SK-N-SH (cell line): ENCODE results near the gene COL2A1. TPM values are rescaled to one million over a fixed set of nuclear protein-coding genes. Genes with fewer than 3 reads are reported as not detected.

Experiments
- CTCF ChIA-PET: fragments of 300-600, 350-600 bp; formaldehyde crosslinking; extraction: SDS; loops from one replicate; lab custom pipeline; 2021; lab: Yijun Ruan, JAX
- POLR2A ChIA-PET: fragments of 350-600 bp; sonication (Branson Sonifier 250); formaldehyde crosslinking; extraction: SDS; loops from one replicate; lab custom pipeline; 2020; ENCODE audit warnings: antibody characterized with exemption, inconsistent platforms; lab: Yijun Ruan, JAX
- DNase-seq: peaks from one replicate; pipeline ENCODE4 v3.0.0; 2012
- H2AFZ ChIP-seq: fragments of 200-600 bp; sonication (generic); 2 replicates; pipeline ENCODE4 v1.8.1; 2016; ENCODE audit warnings: antibody characterized with exemption, mild to moderate bottlenecking, low read depth
- H3F3A ChIP-seq: fragments of 200-600 bp; sonication (generic); replicated peaks from 2 replicates; pipeline ENCODE3; 2016; ENCODE audit warnings: antibody characterized with exemption, mild to moderate bottlenecking; ENCODE audit not compliant: insufficient read depth
- H3K27ac ChIP-seq, 2 experiments: fragments of 200-500 bp in 1 of 2; fragments of 200-600 bp in 1 of 2; sonication (Bioruptor generic) in 1 of 2; sonication (generic), shearing (Covaris generic) in 1 of 2; 2 replicates each; pipeline versions ENCODE4 v1.5.1 to v1.6.1; 2014 to 2016; ENCODE audit warnings: low read depth in 2 of 2, inconsistent platforms in 1 of 2, low read length in 1 of 2, mild to moderate bottlenecking in 1 of 2, mixed read lengths in 1 of 2
- H3K27me3 ChIP-seq: fragments of 200-600 bp; sonication (generic), shearing (Covaris generic); 2 replicates; pipeline ENCODE4 v1.6.1; 2016; ENCODE audit warnings: mixed run types; ENCODE audit not compliant: insufficient read depth
- H3K36me3 ChIP-seq, 2 experiments: fragments of 200-500 bp in 1 of 2; fragments of 200-600 bp in 1 of 2; sonication (Bioruptor generic) in 1 of 2; sonication (generic) in 1 of 2; replicated peaks in 1 of 2; 2 replicates each; pipeline versions ENCODE3 to v1.5.1; 2014 to 2016; ENCODE audit warnings: low read length in 1 of 2, mild to moderate bottlenecking in 1 of 2; ENCODE audit not compliant: insufficient read depth in 2 of 2, control insufficient read depth in 1 of 2
- H3K4me1 ChIP-seq, 2 experiments: fragments of 200-500 bp in 1 of 2; fragments of 200-600 bp in 1 of 2; sonication (Bioruptor generic) in 1 of 2; sonication (generic), shearing (Covaris generic) in 1 of 2; 2 replicates each; pipeline versions ENCODE4 v1.5.1 to v1.6.1; 2014 to 2016; ENCODE audit warnings: low read depth in 1 of 2, low read length in 1 of 2, mixed run types in 1 of 2; ENCODE audit not compliant: insufficient read depth in 2 of 2, control insufficient read depth in 1 of 2
- H3K4me2 ChIP-seq: fragments of 200-600 bp; sonication (generic), shearing (Covaris generic); 2 replicates; pipeline ENCODE4 v1.6.1; 2017; ENCODE audit warnings: mixed run types
- H3K4me3 ChIP-seq, 2 experiments: fragments of 200-500 bp in 1 of 2; fragments of 200-600 bp in 1 of 2; sonication (Bioruptor generic) in 1 of 2; sonication (generic), shearing (Covaris generic) in 1 of 2; 2 replicates each; pipeline versions ENCODE4 v1.5.1 to v1.8.1; 2014 to 2016; ENCODE audit warnings: low read depth in 2 of 2, inconsistent platforms in 1 of 2, low read length in 1 of 2, mild to moderate bottlenecking in 1 of 2, mixed read lengths in 1 of 2, moderate library complexity in 1 of 2
- H3K79me2 ChIP-seq: fragments of 200-600 bp; sonication (generic); 2 replicates; pipeline ENCODE4 v1.8.1; 2017; ENCODE audit warnings: mild to moderate bottlenecking; ENCODE audit not compliant: insufficient read depth
- H3K9ac ChIP-seq: fragments of 200-600 bp; sonication (generic); 2 replicates; pipeline ENCODE4 v1.6.1; 2017; ENCODE audit warnings: mixed run types
- H3K9me2 ChIP-seq: fragments of 200-600 bp; sonication (generic); 2 replicates; pipeline ENCODE4 v1.6.1; 2017; ENCODE audit warnings: mixed run types
- H3K9me3 ChIP-seq: fragments of 200-600 bp; sonication (generic); 2 replicates; pipeline ENCODE4 v1.6.1; 2017; ENCODE audit warnings: mixed run types, mild to moderate bottlenecking, moderate library complexity
- H4K20me1 ChIP-seq: fragments of 200-600 bp; sonication (generic); 2 replicates; pipeline ENCODE4 v1.6.1; 2017; ENCODE audit warnings: mild to moderate bottlenecking, mixed run types; ENCODE audit not compliant: insufficient read depth
- CTCF ChIP-seq: fragments of 200-600 bp; sonication (generic); IDR thresholded peaks from 2 replicates; pipeline ENCODE4 v1.6.1; 2017; ENCODE audit warnings: antibody characterized with exemption, mild to moderate bottlenecking, moderate library complexity
- ELF1 ChIP-seq: IDR thresholded peaks from 2 replicates; pipeline ENCODE4 v1.4.0; 2012
- EZH2phosphoT487 ChIP-seq: fragments of 200-600 bp; sonication (generic); IDR thresholded peaks from 2 replicates; pipeline ENCODE4 v1.6.1; 2017; ENCODE audit warnings: low read depth, mixed run types, mild to moderate bottlenecking, antibody characterized with exemption, moderate library complexity, borderline replicate concordance
- FOSL2 ChIP-seq: IDR thresholded peaks from 2 replicates; pipeline ENCODE4 v1.4.0; 2012; ENCODE audit warnings: low read depth, mild to moderate bottlenecking, moderate library complexity, borderline replicate concordance
- FOXJ3 ChIP-seq: sonication (generic); formaldehyde crosslinking; IDR thresholded peaks from 2 replicates; pipeline ENCODE4 v1.5.1; 2020; ENCODE audit warnings: mild to moderate bottlenecking, missing genetic modification reagents
- GABPA ChIP-seq: IDR thresholded peaks from 2 replicates; pipeline ENCODE4 v1.4.0; 2012; ENCODE audit warnings: low read depth, mild to moderate bottlenecking
- JUND ChIP-seq: IDR thresholded peaks from 2 replicates; pipeline ENCODE4 v1.4.0; 2012
- MEF2A ChIP-seq: IDR thresholded peaks from 2 replicates; pipeline ENCODE4 v1.4.0; 2012; ENCODE audit warnings: low read depth, borderline replicate concordance
- NFIC ChIP-seq: IDR thresholded peaks from 2 replicates; pipeline ENCODE4 v1.4.0; 2012; ENCODE audit warnings: borderline replicate concordance
- RAD21 ChIP-seq: IDR thresholded peaks from 2 replicates; pipeline ENCODE4 v1.6.1; 2012; ENCODE audit warnings: mild to moderate bottlenecking, low read length
- RCOR1 ChIP-seq: fragments of 150-350 bp; IDR thresholded peaks from 2 replicates; pipeline ENCODE4 v1.6.1; 2017; ENCODE audit warnings: antibody characterized with exemption, low read length
- REST ChIP-seq: IDR thresholded peaks from 2 replicates; pipeline ENCODE4 v1.6.1; 2012; ENCODE audit warnings: mild to moderate bottlenecking, low read depth, low read length, moderate library complexity
- RFX5 ChIP-seq: IDR thresholded peaks from 2 replicates; pipeline ENCODE4 v1.6.1; 2012; ENCODE audit warnings: mild to moderate bottlenecking, improper control_type of control experiment, low read length
- TEAD4 ChIP-seq: IDR thresholded peaks from 2 replicates; pipeline ENCODE4 v1.4.0; 2012; ENCODE audit warnings: mild to moderate bottlenecking, borderline replicate concordance; ENCODE audit not compliant: insufficient read depth
- USF2 ChIP-seq: fragments of 150-350 bp; IDR thresholded peaks from 2 replicates; pipeline ENCODE4 v1.6.1; 2017; ENCODE audit warnings: antibody characterized with exemption, low read length, low read depth, borderline replicate concordance
- YY1 ChIP-seq: IDR thresholded peaks from 2 replicates; pipeline ENCODE4 v1.4.0; 2012; ENCODE audit warnings: low read depth, mild to moderate bottlenecking
- WGBS: methylation state at CpG from one replicate; pipeline ENCODE4 v1.1.6; 2017; ENCODE audit warnings: low lambda C conversion rate; 5-methylcytosine and 5-hydroxymethylcytosine counted together
- polyA plus RNA-seq, 3 experiments: library from polyadenylated mRNA; depleted of rRNA; stranded (reverse); fragments of >200 nt; gene quantifications; 2 replicates each; pipeline ENCODE4 v1.2.3, GENCODE V29; 2012
- TF ChIP-seq, protein P1 (sequence below): IDR thresholded peaks from 2 replicates; pipeline ENCODE4 v1.4.0; 2012; ENCODE audit warnings: low read depth, borderline replicate concordance

Gene COL2A1
- polyA plus RNA-seq, 1 of the 3 experiments (the other 2 are of a cell fraction), result 0.02 TPM

- H3K9ac ChIP-seq, result no peak overlapping the region
- no peak overlapping the region for H2AFZ ChIP-seq
- no peak for TF ChIP-seq FOXJ3 (CRISPR knock-in tag)
- TF ChIP-seq JUND, result no peak
- no peak for TF ChIP-seq RAD21
- TF ChIP-seq MEF2A, result no peak
- TF ChIP-seq NFIC, result no peak
- no peak for TF ChIP-seq EZH2phosphoT487
- TF ChIP-seq ELF1, result no peak
- no peak for TF ChIP-seq YY1
- no peak for TF ChIP-seq FOSL2
- no peak for TF ChIP-seq CTCF
- TF ChIP-seq TEAD4, result no peak
- TF ChIP-seq RCOR1, result no peak
- TF ChIP-seq REST, result no peak
- TF ChIP-seq, protein P1, sequence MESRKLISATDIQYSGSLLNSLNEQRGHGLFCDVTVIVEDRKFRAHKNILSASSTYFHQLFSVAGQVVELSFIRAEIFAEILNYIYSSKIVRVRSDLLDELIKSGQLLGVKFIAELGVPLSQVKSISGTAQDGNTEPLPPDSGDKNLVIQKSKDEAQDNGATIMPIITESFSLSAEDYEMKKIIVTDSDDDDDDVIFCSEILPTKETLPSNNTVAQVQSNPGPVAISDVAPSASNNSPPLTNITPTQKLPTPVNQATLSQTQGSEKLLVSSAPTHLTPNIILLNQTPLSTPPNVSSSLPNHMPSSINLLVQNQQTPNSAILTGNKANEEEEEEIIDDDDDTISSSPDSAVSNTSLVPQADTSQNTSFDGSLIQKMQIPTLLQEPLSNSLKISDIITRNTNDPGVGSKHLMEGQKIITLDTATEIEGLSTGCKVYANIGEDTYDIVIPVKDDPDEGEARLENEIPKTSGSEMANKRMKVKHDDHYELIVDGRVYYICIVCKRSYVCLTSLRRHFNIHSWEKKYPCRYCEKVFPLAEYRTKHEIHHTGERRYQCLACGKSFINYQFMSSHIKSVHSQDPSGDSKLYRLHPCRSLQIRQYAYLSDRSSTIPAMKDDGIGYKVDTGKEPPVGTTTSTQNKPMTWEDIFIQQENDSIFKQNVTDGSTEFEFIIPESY, result no peak
- TF ChIP-seq USF2, result no peak
- TF ChIP-seq GABPA, result no peak
- no peak for TF ChIP-seq RFX5
- no peak overlapping the region for H3K4me3 ChIP-seq
- H3K9me3 ChIP-seq, result no peaks in the 10 kb centered on the region
- H3K36me3 ChIP-seq, result peaks cover 10 to 34% of the 10 kb centered on the region in 2 experiments
- ChIA-PET POLR2A (no interaction called here), CTCF (interaction anchor here (1.3 to 6.7 kb wide), 3 partner anchors 8 to 61 kb away, joined by 5 to 89 read pairs (median 29); partner anchors contain the start of gene VDR)
- H3K9me2 ChIP-seq, result no peaks in the 10 kb centered on the region
- WGBS, result 98% methylated on average over 3 of the region's 3 CpGs
- no peaks in the 10 kb centered on the region for H4K20me1 ChIP-seq
- no peak overlapping the region for H3K27ac ChIP-seq
- H3F3A ChIP-seq, result no peaks in the 10 kb centered on the region
- H3K79me2 ChIP-seq, result peaks cover 4% of the 10 kb centered on the region; the same call in 1 of the 2 replicates
- DNase-seq, result no peak
- H3K27me3 ChIP-seq, result no peaks in the 10 kb centered on the region
- peaks cover 0 to 6% of the 10 kb centered on the region in 2 experiments; a peak in 1 of 4 replicates for H3K4me1 ChIP-seq
- H3K4me2 ChIP-seq, result no peak overlapping the region
These were observed 38.7 kb downstream of the COL2A1 start for GRCh38 chr12:47965581-47965980.
